GF-D8 (cell line): ENCODE data around the gene RCOR3.
"Not testable (repeated sequence)": the region's sequence is repeated elsewhere in the genome, so short reads cannot be mapped to it uniquely, and the experiment has no call there.

Experiments
- DNase-seq: peaks from one replicate; lab custom pipeline; 2025; lab: John Stamatoyannopoulos, UW

The RCOR3 gene

GRCh38 chr1:211258756-211259637 is at the start of gene RCOR3:
Gene RCOR3 (plus strand): TSS chr1:211259366. CDS start chr1:211259561, 195 bp downstream.
- peak; percentile 83 for DNase-seq

- DNase-seq = no peak
These were observed 49.1 kb upstream of the RCOR3 start for GRCh38 chr1:211210052-211210451.

- DNase-seq = no peak
These were observed 48.2 kb upstream of the RCOR3 start for GRCh38 chr1:211210965-211211364.

GRCh38 chr1:211213702-211214101 is 45.5 kb upstream of the RCOR3 start:
- DNase-seq = no peak

GRCh38 chr1:211215577-211215976 is 43.6 kb upstream of the RCOR3 start:
- DNase-seq = no peak

GRCh38 chr1:211217392-211217791 is 41.8 kb upstream of the RCOR3 start:
- no peak for DNase-seq

GRCh38 chr1:211222469-211223234 is 36.5 kb upstream of the RCOR3 start:
- not testable (repeated sequence) for DNase-seq

- DNase-seq = not testable (repeated sequence)
These were observed 30.4 kb upstream of the RCOR3 start for GRCh38 chr1:211228573-211229364.

- DNase-seq = no peak
These were observed 29.8 kb upstream of the RCOR3 start for GRCh38 chr1:211229365-211229759.

- no peak for DNase-seq
These were observed 27.3 kb upstream of the RCOR3 start for GRCh38 chr1:211231873-211232272.

GRCh38 chr1:211236633-211237320 is 22.4 kb upstream of the RCOR3 start:
- no peak for DNase-seq

- no peak for DNase-seq
These were observed 21.6 kb upstream of the RCOR3 start for GRCh38 chr1:211237579-211237978.

GRCh38 chr1:211240567-211240966 is 18.6 kb upstream of the RCOR3 start:
- not testable (repeated sequence) for DNase-seq

- DNase-seq = no peak
These were observed 18.1 kb upstream of the RCOR3 start for GRCh38 chr1:211241071-211241470.

- not testable (repeated sequence) for DNase-seq
These were observed 15.5 kb upstream of the RCOR3 start for GRCh38 chr1:211243639-211244038.

GRCh38 chr1:211246583-211246982 is 12.6 kb upstream of the RCOR3 start:
- DNase-seq = not testable (repeated sequence)

- no peak for DNase-seq
These were observed 11.2 kb upstream of the RCOR3 start for GRCh38 chr1:211247921-211248320.

GRCh38 chr1:211249611-211250010 is 9.6 kb upstream of the RCOR3 start:
- DNase-seq = not testable (repeated sequence)

- DNase-seq = no peak
These were observed 1.3 kb upstream of the RCOR3 start for GRCh38 chr1:211257826-211258225.

GRCh38 chr1:211258310-211258755 is 833 bp upstream of the RCOR3 start:
- DNase-seq = peak; percentile 65

- DNase-seq = no peak
These were observed 516 bp downstream of the RCOR3 start for GRCh38 chr1:211259638-211260126.
